Hepatocyte (in vitro differentiated cells): ENCODE data around the gene MARCHF3. TPM values are rescaled to one million over a fixed set of nuclear protein-coding genes. Genes with fewer than 3 reads are reported as not detected.

ENCODE experiments used
- DNase-seq: peaks from one replicate; pipeline ENCODE4 v3.0.0-alpha.2; 2016; ENCODE audit warnings: low spot score
- H2AFZ ChIP-seq: fragments of 200-600 bp; sonication (generic); 2 replicates; pipeline ENCODE4 v1.6.0; 2016; ENCODE audit warnings: antibody characterized with exemption, mild to moderate bottlenecking
- H3K27ac ChIP-seq: fragments of 200-600 bp; sonication (generic); 2 replicates; pipeline ENCODE4 v1.5.1; 2016; ENCODE audit warnings: mild to moderate bottlenecking
- H3K27me3 ChIP-seq: fragments of 200-600 bp; sonication (generic); 2 replicates; pipeline ENCODE4 v1.6.1; 2016
- H3K36me3 ChIP-seq: fragments of 200-600 bp; sonication (generic); replicated peaks from 2 replicates; pipeline ENCODE4 v1.5.1; 2016; ENCODE audit warnings: low read depth; ENCODE audit not compliant: insufficient read depth
- H3K4me1 ChIP-seq: fragments of 200-600 bp; sonication (generic); 2 replicates; pipeline ENCODE4 v1.5.1; 2016; ENCODE audit warnings: mild to moderate bottlenecking, moderate library complexity; ENCODE audit not compliant: insufficient read depth
- H3K4me2 ChIP-seq: fragments of 200-600 bp; sonication (generic); 2 replicates; pipeline ENCODE4 v1.6.0; 2016
- H3K4me3 ChIP-seq: fragments of 200-600 bp; sonication (generic); 2 replicates; pipeline ENCODE4 v1.5.1; 2016; ENCODE audit warnings: mild to moderate bottlenecking
- H3K79me2 ChIP-seq: fragments of 200-600 bp; sonication (generic); 2 replicates; pipeline ENCODE4 v1.6.0; 2017; ENCODE audit warnings: mild to moderate bottlenecking
- H3K9me2 ChIP-seq: fragments of 200-600 bp; sonication (generic); replicated peaks from 2 replicates; pipeline ENCODE4 v1.6.0; 2017; ENCODE audit warnings: mild to moderate bottlenecking; ENCODE audit not compliant: insufficient read depth
- H3K9me3 ChIP-seq: fragments of 200-600 bp; sonication (generic); 2 replicates; pipeline ENCODE4 v1.5.1; 2016; ENCODE audit warnings: low read depth, mild to moderate bottlenecking
- H4K20me1 ChIP-seq: fragments of 200-600 bp; sonication (generic); 2 replicates; pipeline ENCODE4 v1.6.0; 2016; ENCODE audit warnings: mild to moderate bottlenecking; ENCODE audit not compliant: insufficient read depth, poor library complexity, severe bottlenecking
- EZH2 ChIP-seq: fragments of 200-600 bp; sonication (generic); IDR thresholded peaks from 2 replicates; pipeline ENCODE4 v1.6.1; 2016; ENCODE audit warnings: antibody characterized with exemption, mild to moderate bottlenecking, borderline replicate concordance
- EZH2phosphoT487 ChIP-seq: fragments of 200-600 bp; sonication (generic); IDR thresholded peaks from one replicate; pipeline ENCODE4 v1.6.1; 2018; ENCODE audit warnings: antibody characterized with exemption, mild to moderate bottlenecking, low read depth, moderate library complexity; ENCODE audit not compliant: unreplicated experiment, severe bottlenecking
- WGBS: methylation state at CpG from one replicate; pipeline ENCODE4 v1.1.6; 2016; ENCODE audit warnings: low lambda C conversion rate; ENCODE audit errors: missing lambda C conversion rate; 5-methylcytosine and 5-hydroxymethylcytosine counted together
- polyA plus RNA-seq: library from polyadenylated mRNA; unstranded; fragments of >200 nt; fragmentation: Nextera tagmentation; extraction: Ambion mirVana; gene quantifications from 2 replicates; pipeline ENCODE4 v1.2.1, GENCODE V29; 2016
- total RNA-seq: library from RNA; depleted of rRNA; stranded (reverse); fragments of >200 nt; gene quantifications from 2 replicates; pipeline ENCODE4 v1.2.3, GENCODE V29; 2014
- TF ChIP-seq, protein P1 (sequence below): fragments of 200-600 bp; sonication (generic); IDR thresholded peaks from 2 replicates; pipeline ENCODE4 v1.5.1; 2016; ENCODE audit warnings: antibody characterized with exemption, mild to moderate bottlenecking; ENCODE audit not compliant: poor library complexity

The MARCHF3 gene
- total and polyA plus RNA-seq, 2 experiments from 2014 or later, result 9.4 to 20.4 TPM

DNA sequence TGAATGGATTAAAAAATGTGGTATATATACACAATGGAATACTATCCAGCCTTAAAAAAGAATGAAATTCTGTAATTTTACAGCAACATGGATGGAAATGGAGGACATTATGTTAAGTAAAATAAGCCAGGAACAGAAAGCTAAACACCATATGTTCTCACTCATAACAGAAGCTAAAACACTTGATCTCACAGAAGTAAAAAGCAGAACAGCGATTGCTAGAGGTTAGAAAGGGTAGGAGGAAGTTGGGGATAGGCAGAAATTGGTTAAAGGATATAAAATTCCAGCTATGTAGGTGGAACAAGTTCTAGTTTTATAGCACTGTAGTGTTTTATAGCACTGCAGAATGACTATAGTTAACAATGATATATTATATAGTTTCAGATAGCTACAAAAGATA lies 15.8 kb downstream of the MARCHF3 start:
- no peak for DNase-seq
- TF ChIP-seq EZH2phosphoT487 (no peak), EZH2 (no peak)
- TF ChIP-seq, protein P1, sequence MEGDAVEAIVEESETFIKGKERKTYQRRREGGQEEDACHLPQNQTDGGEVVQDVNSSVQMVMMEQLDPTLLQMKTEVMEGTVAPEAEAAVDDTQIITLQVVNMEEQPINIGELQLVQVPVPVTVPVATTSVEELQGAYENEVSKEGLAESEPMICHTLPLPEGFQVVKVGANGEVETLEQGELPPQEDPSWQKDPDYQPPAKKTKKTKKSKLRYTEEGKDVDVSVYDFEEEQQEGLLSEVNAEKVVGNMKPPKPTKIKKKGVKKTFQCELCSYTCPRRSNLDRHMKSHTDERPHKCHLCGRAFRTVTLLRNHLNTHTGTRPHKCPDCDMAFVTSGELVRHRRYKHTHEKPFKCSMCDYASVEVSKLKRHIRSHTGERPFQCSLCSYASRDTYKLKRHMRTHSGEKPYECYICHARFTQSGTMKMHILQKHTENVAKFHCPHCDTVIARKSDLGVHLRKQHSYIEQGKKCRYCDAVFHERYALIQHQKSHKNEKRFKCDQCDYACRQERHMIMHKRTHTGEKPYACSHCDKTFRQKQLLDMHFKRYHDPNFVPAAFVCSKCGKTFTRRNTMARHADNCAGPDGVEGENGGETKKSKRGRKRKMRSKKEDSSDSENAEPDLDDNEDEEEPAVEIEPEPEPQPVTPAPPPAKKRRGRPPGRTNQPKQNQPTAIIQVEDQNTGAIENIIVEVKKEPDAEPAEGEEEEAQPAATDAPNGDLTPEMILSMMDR, result no peak
- no peaks in the 10 kb centered on the region for H4K20me1 ChIP-seq
- H2AFZ ChIP-seq, result no peak overlapping the region
- no peaks in the 10 kb centered on the region for H3K4me1 ChIP-seq
- no peaks in the 10 kb centered on the region for H3K27me3 ChIP-seq
- WGBS, result 87% methylated on average over 1 of the region's 1 CpG
- no peak overlapping the region for H3K4me2 ChIP-seq
- no peaks in the 10 kb centered on the region for H3K36me3 ChIP-seq
- H3K9me3 ChIP-seq, result no peaks in the 10 kb centered on the region
- H3K9me2 ChIP-seq, result no peaks in the 10 kb centered on the region
- no peaks in the 10 kb centered on the region for H3K79me2 ChIP-seq
- no peak overlapping the region for H3K27ac ChIP-seq
- H3K4me3 ChIP-seq, result no peak overlapping the region

GRCh38 chr5:127013407-127013806 lies 17.0 kb downstream of the MARCHF3 start:
- H3K79me2 ChIP-seq, result no peaks in the 10 kb centered on the region
- no peaks in the 10 kb centered on the region for H3K27me3 ChIP-seq
- H3K4me3 ChIP-seq, result no peak overlapping the region
- H3K4me2 ChIP-seq, result no peak overlapping the region
- H3K36me3 ChIP-seq, result no peaks in the 10 kb centered on the region
- no peak overlapping the region for H3K27ac ChIP-seq
- no peaks in the 10 kb centered on the region for H3K9me3 ChIP-seq
- 88% methylated on average over 2 of the region's 2 CpGs for WGBS
- TF ChIP-seq EZH2phosphoT487 (no peak), EZH2 (no peak)
- TF ChIP-seq, protein P1, result no peak
- no peak for DNase-seq
- H2AFZ ChIP-seq, result no peak overlapping the region
- no peaks in the 10 kb centered on the region for H3K9me2 ChIP-seq
- no peaks in the 10 kb centered on the region for H4K20me1 ChIP-seq
- H3K4me1 ChIP-seq, result no peaks in the 10 kb centered on the region

GRCh38 chr5:127012916-127013315 lies 17.4 kb downstream of the MARCHF3 start:
- no peaks in the 10 kb centered on the region for H3K27me3 ChIP-seq
- H3K4me3 ChIP-seq, result no peak overlapping the region
- no peak overlapping the region for H3K27ac ChIP-seq
- H3K79me2 ChIP-seq, result no peaks in the 10 kb centered on the region
- DNase-seq, result no peak
- no peaks in the 10 kb centered on the region for H3K9me2 ChIP-seq
- H2AFZ ChIP-seq, result no peak overlapping the region
- no peaks in the 10 kb centered on the region for H3K9me3 ChIP-seq
- H3K36me3 ChIP-seq, result no peaks in the 10 kb centered on the region
- H3K4me2 ChIP-seq, result no peak overlapping the region
- H4K20me1 ChIP-seq, result no peaks in the 10 kb centered on the region
- no peaks in the 10 kb centered on the region for H3K4me1 ChIP-seq
- TF ChIP-seq EZH2 (no peak), EZH2phosphoT487 (no peak)
- TF ChIP-seq, protein P1, result no peak

DNA sequence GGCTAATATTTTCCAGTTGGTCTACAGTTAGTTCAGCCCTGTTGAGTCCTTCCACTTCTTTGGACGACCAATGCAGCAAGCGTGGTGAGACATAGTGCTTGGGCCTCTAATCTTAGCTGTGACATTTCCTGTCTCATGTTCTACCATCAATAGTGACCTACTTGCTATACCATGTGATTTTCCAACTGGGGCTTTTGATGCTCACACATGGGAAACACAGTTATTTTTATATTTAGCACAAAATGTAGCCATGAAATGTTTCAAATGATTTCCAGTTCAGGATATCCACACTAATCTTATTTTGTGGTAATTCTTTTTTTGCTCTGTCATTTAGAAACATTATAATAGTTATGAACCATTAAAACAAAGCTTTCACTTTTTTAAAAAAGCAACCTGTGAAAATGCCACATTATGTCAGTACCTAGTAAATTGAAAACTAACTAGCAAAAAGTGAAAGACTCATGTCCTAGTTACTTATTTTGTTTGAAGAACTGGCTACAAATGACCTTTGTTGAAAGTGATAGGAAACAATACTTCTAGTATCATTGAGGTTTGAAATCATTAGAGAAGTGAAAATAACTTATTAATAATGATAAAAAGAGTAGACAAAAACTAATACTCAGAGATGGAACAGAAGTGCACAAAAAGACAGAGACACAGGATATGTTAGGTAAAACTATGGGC lies 18.3 kb downstream of the MARCHF3 start:
- Histone ChIP-seq H2AFZ (no peak overlapping the region), H4K20me1 (no peaks in the 10 kb centered on the region), H3K36me3 (no peaks in the 10 kb centered on the region), H3K9me3 (no peaks in the 10 kb centered on the region), H3K9me2 (no peaks in the 10 kb centered on the region), H3K4me2 (no peak overlapping the region), H3K4me3 (no peak overlapping the region), H3K27me3 (no peaks in the 10 kb centered on the region), H3K4me1 (no peaks in the 10 kb centered on the region), H3K79me2 (no peaks in the 10 kb centered on the region), H3K27ac (no peak overlapping the region)
- TF ChIP-seq, protein P1, result no peak
- TF ChIP-seq EZH2phosphoT487 (no peak), EZH2 (no peak)
- DNase-seq, result no peak
- 92% methylated on average over 2 of the region's 2 CpGs for WGBS
